PC-9 (cell line): ENCODE results near the gene PTP4A1.

ENCODE experiments used
- EZH2 ChIP-seq: fragments of 200-600 bp; sonication (generic); IDR thresholded peaks from 2 replicates; pipeline ENCODE4 v1.8.0; 2017; ENCODE audit warnings: antibody characterized with exemption, low read depth
- TF ChIP-seq, protein P1 (sequence below): fragments of 200-600 bp; sonication (generic); conservative IDR thresholded peaks from 2 replicates; pipeline ENCODE4 v1.6.1; 2017; ENCODE audit warnings: mixed run types, antibody characterized with exemption, mild to moderate bottlenecking, moderate library complexity

DNA sequence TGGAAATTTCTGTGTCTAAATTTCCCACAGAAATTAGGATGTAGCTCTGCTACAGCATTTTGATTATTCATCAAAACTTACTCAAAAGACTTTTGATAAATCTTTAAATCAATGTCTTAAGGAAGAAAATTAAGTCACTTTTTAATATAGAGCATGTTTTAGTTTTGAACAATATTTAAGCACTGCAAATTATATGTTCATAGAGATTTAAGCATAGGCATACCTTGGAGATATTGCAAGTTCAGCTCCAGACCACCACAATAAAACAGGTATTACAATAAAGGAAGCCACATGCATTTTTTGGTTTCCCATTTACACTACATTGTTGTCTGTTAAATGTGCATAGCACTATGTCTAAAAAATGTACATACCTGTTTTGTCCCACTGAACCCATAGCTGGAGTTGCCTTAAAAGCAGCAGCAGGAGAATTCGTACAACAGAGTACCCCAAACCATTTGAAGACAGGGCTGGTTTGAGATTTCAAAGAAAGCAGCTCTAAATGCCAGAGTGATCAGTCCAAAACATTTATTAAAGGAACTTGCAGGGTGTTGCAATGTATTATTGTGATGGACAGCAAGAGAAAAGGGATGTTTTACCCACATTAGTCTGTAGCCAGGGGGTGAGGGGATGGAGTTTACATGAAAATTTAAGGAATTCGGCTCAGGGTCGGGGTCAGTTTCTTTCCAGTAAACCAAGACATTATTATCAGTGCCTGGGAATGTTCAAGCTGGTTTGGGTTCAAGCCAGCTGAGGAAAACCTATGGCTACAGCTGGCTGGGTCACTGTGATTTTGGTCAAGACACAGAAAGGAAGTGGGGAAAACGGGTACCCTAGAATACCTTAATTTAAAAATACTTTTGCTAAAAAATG is 6.3 kb upstream of the PTP4A1 start:
- TF ChIP-seq, protein P1, sequence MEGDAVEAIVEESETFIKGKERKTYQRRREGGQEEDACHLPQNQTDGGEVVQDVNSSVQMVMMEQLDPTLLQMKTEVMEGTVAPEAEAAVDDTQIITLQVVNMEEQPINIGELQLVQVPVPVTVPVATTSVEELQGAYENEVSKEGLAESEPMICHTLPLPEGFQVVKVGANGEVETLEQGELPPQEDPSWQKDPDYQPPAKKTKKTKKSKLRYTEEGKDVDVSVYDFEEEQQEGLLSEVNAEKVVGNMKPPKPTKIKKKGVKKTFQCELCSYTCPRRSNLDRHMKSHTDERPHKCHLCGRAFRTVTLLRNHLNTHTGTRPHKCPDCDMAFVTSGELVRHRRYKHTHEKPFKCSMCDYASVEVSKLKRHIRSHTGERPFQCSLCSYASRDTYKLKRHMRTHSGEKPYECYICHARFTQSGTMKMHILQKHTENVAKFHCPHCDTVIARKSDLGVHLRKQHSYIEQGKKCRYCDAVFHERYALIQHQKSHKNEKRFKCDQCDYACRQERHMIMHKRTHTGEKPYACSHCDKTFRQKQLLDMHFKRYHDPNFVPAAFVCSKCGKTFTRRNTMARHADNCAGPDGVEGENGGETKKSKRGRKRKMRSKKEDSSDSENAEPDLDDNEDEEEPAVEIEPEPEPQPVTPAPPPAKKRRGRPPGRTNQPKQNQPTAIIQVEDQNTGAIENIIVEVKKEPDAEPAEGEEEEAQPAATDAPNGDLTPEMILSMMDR: no peak
- no peak for TF ChIP-seq EZH2
